Fibroblast of gingiva (primary cell): ENCODE measurements around the gene DTNA.
"Not testable (repeated sequence)": the region's sequence is repeated elsewhere in the genome, so short reads cannot be mapped to it uniquely, and the experiment has no call there.

Source experiments
- DNase-seq: peaks from one replicate; pipeline ENCODE4 v3.0.0-alpha.2; 2011; ENCODE audit warnings: low read depth

The DTNA gene

GRCh38 chr18:34709750-34710441 is at the start of gene DTNA:
TSS of gene DTNA (plus strand) at chr18:34710298. CDS start at chr18:34755977, 45,679 bp downstream.
- DNase-seq: peak; percentile 99

- no peak for DNase-seq
These were observed 49.5 kb upstream of the DTNA start for GRCh38 chr18:34660572-34660971.

GRCh38 chr18:34661464-34662087 is 48.5 kb upstream of the DTNA start:
- DNase-seq: peak; percentile 46

- no peak for DNase-seq
These were observed 33.1 kb upstream of the DTNA start for GRCh38 chr18:34676816-34677574.

- not testable (repeated sequence) for DNase-seq
These were observed 20.3 kb upstream of the DTNA start for GRCh38 chr18:34689750-34690149.

- no peak for DNase-seq
These were observed 18.5 kb upstream of the DTNA start for GRCh38 chr18:34691614-34692013.

GRCh38 chr18:34694591-34695165 is 15.4 kb upstream of the DTNA start:
- DNase-seq: no peak

GRCh38 chr18:34695310-34695709 is 14.8 kb upstream of the DTNA start:
- DNase-seq: no peak

- DNase-seq: no peak
These were observed 13.4 kb upstream of the DTNA start for GRCh38 chr18:34696671-34697070.

GRCh38 chr18:34697233-34697632 is 12.9 kb upstream of the DTNA start:
- no peak for DNase-seq

- DNase-seq: no peak
These were observed 12.2 kb upstream of the DTNA start for GRCh38 chr18:34697891-34698290.

- no peak for DNase-seq
These were observed 8.2 kb upstream of the DTNA start for GRCh38 chr18:34701911-34702310.

GRCh38 chr18:34702814-34703213 is 7.3 kb upstream of the DTNA start:
- no peak for DNase-seq

- no peak for DNase-seq
These were observed 6.0 kb upstream of the DTNA start for GRCh38 chr18:34704074-34704473.

- no peak for DNase-seq
These were observed 5.3 kb upstream of the DTNA start for GRCh38 chr18:34704823-34705222.

- peak; percentile 90 for DNase-seq
These were observed 2.4 kb upstream of the DTNA start for GRCh38 chr18:34707670-34708069.

- peak; percentile 96 for DNase-seq
These were observed 994 bp upstream of the DTNA start for GRCh38 chr18:34709104-34709503.

GRCh38 chr18:34710458-34710914 is 388 bp downstream of the DTNA start:
- peak; percentile 93 for DNase-seq

GRCh38 chr18:34710934-34711333 is 836 bp downstream of the DTNA start:
- peak; percentile 93 for DNase-seq

- DNase-seq: not testable (repeated sequence)
These were observed 6.0 kb downstream of the DTNA start for GRCh38 chr18:34716111-34716510.

- DNase-seq: peak; percentile 65
These were observed 8.5 kb downstream of the DTNA start for GRCh38 chr18:34718610-34719009.

GRCh38 chr18:34720220-34720619 is 10.1 kb downstream of the DTNA start:
- DNase-seq: no peak

GRCh38 chr18:34723143-34723542 is 13.0 kb downstream of the DTNA start:
- peak; percentile 5 for DNase-seq
